Gastroesophageal sphincter (tissue), 3 donors: Measurements from ENCODE around the gene FHAD1.

Source experiments
- CTCF ChIP-seq, 4 experiments: fragments of 200-600 bp in 2 of 4; fragments of 450-650 bp in 2 of 4; sonication (generic) in 1 of 4; IDR thresholded peaks; one replicate each; pipeline ENCODE4 v1.5.1; 2017 to 2019; ENCODE audit warnings: antibody characterized with exemption in 4 of 4, mild to moderate bottlenecking in 2 of 4, moderate library complexity in 2 of 4
- EP300 ChIP-seq: sonication (generic); formaldehyde crosslinking; IDR thresholded peaks from one replicate; pipeline ENCODE4 v1.6.1; 2017; ENCODE audit warnings: antibody characterized with exemption, mild to moderate bottlenecking
- POLR2A ChIP-seq, 2 donors: fragments of 450-650 bp; IDR thresholded peaks; one replicate each; pipeline ENCODE4 v1.6.1; 2017; ENCODE audit warnings: antibody characterized with exemption in 2 of 2, mild to moderate bottlenecking in 2 of 2, moderate library complexity in 1 of 2
- POLR2AphosphoS5 ChIP-seq: sonication (generic); formaldehyde crosslinking; IDR thresholded peaks from one replicate; pipeline ENCODE4 v1.6.1; 2017; ENCODE audit warnings: antibody characterized with exemption

DNA sequence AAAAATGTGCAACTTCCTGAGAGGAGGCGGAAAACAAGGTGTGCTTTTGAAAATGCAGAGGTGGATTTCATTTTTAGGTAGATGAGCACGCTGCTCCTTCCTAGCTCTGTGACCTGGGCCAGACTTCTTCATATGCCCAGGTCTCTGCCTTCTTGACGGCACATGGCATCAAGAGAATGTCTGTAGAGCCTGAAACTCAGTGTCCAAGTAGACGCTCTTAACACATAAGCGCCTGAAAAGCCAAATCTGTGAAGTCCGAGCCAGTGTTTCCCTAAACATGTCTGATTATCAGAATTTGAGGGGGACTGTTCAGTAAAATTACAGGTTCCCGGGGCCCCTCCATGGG is 25.7 kb downstream of the FHAD1 start:
- no peak for TF ChIP-seq POLR2AphosphoS5
- TF ChIP-seq CTCF (IDR thresholded peaks at IDR 0.05), result peak in 1 of 4 experiments; percentile 2
- no peak for TF ChIP-seq POLR2A (IDR thresholded peaks at IDR 0.05)
- TF ChIP-seq EP300, result no peak
